CD14-positive monocyte (primary cell): Measurements from ENCODE around the gene SLC18A3. TPM values are rescaled to one million over a fixed set of nuclear protein-coding genes. Genes with fewer than 3 reads are reported as not detected.

Experiments
- DNase-seq, 3 donors: peaks; one replicate each; pipeline ENCODE4 v3.0.0-alpha.2; 2011 to 2022
- H2AFZ ChIP-seq: 2 replicates; pipeline ENCODE4 v1.6.0; 2012; ENCODE audit warnings: mild to moderate bottlenecking, low read depth, low read length, inconsistent platforms; ENCODE audit not compliant: insufficient read depth, poor library complexity, severe bottlenecking
- H3K27ac ChIP-seq, 2 donors: 1 replicate in 1 of 2; 2 replicates in 1 of 2; pipeline ENCODE4 v1.5.1; 2012 to 2013; ENCODE audit warnings: low read length in 2 of 2, control low read depth in 1 of 2, inconsistent platforms in 1 of 2, low read depth in 1 of 2, mild to moderate bottlenecking in 1 of 2
- H3K27me3 ChIP-seq, 2 donors: one replicate each; pipeline versions ENCODE4 v1.6.0 to v1.6.1; 2011 to 2013; ENCODE audit warnings: low read length in 2 of 2; ENCODE audit not compliant: control insufficient read depth in 2 of 2, insufficient read depth in 2 of 2
- H3K36me3 ChIP-seq, 2 donors: replicated peaks in 1 of 2; 1 replicate in 1 of 2; 2 replicates in 1 of 2; pipeline versions ENCODE4 v1.5.1 to v1.6.1; 2012 to 2013; ENCODE audit warnings: low read length in 2 of 2, control low read depth in 1 of 2, inconsistent platforms in 1 of 2, mild to moderate bottlenecking in 1 of 2; ENCODE audit not compliant: insufficient read depth in 2 of 2, control insufficient read depth in 1 of 2
- H3K4me1 ChIP-seq, 2 donors: 1 replicate in 1 of 2; 2 replicates in 1 of 2; pipeline versions ENCODE4 v1.5.1 to v1.6.1; 2012 to 2013; ENCODE audit warnings: low read length in 2 of 2, control low read depth in 1 of 2, inconsistent platforms in 1 of 2, mild to moderate bottlenecking in 1 of 2, moderate library complexity in 1 of 2; ENCODE audit not compliant: insufficient read depth in 2 of 2, control insufficient read depth in 1 of 2
- H3K4me2 ChIP-seq: replicated peaks from 2 replicates; pipeline ENCODE3; 2012; ENCODE audit warnings: low read length, moderate library complexity, mild to moderate bottlenecking; ENCODE audit not compliant: poor library complexity, severe bottlenecking; ENCODE audit errors: extremely low read depth
- H3K4me3 ChIP-seq, 3 experiments: fragments of 200-600 bp in 1 of 3; sonication (generic) in 1 of 3; replicated peaks in 1 of 3; 1 replicate in 2 of 3; 2 replicates in 1 of 3; pipeline ENCODE4 v1.5.1; 2011 to 2013; ENCODE audit warnings: low read length in 3 of 3, mild to moderate bottlenecking in 3 of 3, control low read depth in 2 of 3, low read depth in 2 of 3, inconsistent platforms in 1 of 3, moderate library complexity in 1 of 3
- H3K79me2 ChIP-seq: 2 replicates; pipeline ENCODE4 v1.6.0; 2012; ENCODE audit warnings: mild to moderate bottlenecking, control low read depth, inconsistent platforms, low read length, moderate library complexity; ENCODE audit not compliant: insufficient read depth
- H3K9ac ChIP-seq: 2 replicates; pipeline ENCODE4 v1.6.0; 2017; ENCODE audit warnings: low read length, mild to moderate bottlenecking; ENCODE audit not compliant: insufficient read depth, poor library complexity, severe bottlenecking
- H3K9me3 ChIP-seq, 2 donors: replicated peaks in 1 of 2; 1 replicate in 1 of 2; 2 replicates in 1 of 2; pipeline versions ENCODE4 v1.5.1 to v1.6.1; 2012 to 2013; ENCODE audit warnings: low read length in 2 of 2, control low read depth in 1 of 2; ENCODE audit not compliant: control insufficient read depth in 1 of 2, insufficient read depth in 1 of 2
- H4K20me1 ChIP-seq: 2 replicates; pipeline ENCODE4 v1.6.0; 2012; ENCODE audit warnings: mild to moderate bottlenecking, low read length, control low read depth, moderate library complexity; ENCODE audit not compliant: insufficient read depth
- H3K27ac Mint-ChIP-seq, 7 donors: one replicate each; pipeline ENCODE4 v1.8.0; 2020; ENCODE audit warnings: mild to moderate bottlenecking in 7 of 7, mixed read lengths in 7 of 7, moderate library complexity in 6 of 7, inconsistent platforms in 2 of 7
- H3K27me3 Mint-ChIP-seq, 3 donors: one replicate each; pipeline ENCODE4 v1.8.0; 2021 to 2022; ENCODE audit warnings: low read depth in 3 of 3, mild to moderate bottlenecking in 3 of 3, mixed read lengths in 3 of 3, moderate library complexity in 3 of 3, inconsistent platforms in 1 of 3
- H3K36me3 Mint-ChIP-seq, 2 donors: one replicate each; pipeline ENCODE4 v1.8.0; 2020; ENCODE audit warnings: mixed read lengths in 2 of 2, inconsistent platforms in 1 of 2, mild to moderate bottlenecking in 1 of 2
- H3K4me1 Mint-ChIP-seq: one replicate; pipeline ENCODE4 v1.8.0; 2020; ENCODE audit warnings: mild to moderate bottlenecking, mixed read lengths
- H3K4me3 Mint-ChIP-seq, 2 donors: one replicate each; pipeline ENCODE4 v1.8.0; 2020; ENCODE audit warnings: mild to moderate bottlenecking in 2 of 2, mixed read lengths in 2 of 2, moderate library complexity in 1 of 2
- H3K9me3 Mint-ChIP-seq, 7 donors: one replicate each; pipeline ENCODE4 v1.8.0; 2020 to 2022; ENCODE audit warnings: mixed read lengths in 7 of 7, mild to moderate bottlenecking in 6 of 7, moderate library complexity in 6 of 7, inconsistent platforms in 2 of 7
- WGBS: methylation state at CpG from one replicate; pipeline ENCODE4 v1.1.5; 2013; ENCODE audit warnings: missing lambda C conversion rate; ENCODE audit not compliant: insufficient coverage; 5-methylcytosine and 5-hydroxymethylcytosine counted together
- intact Hi-C, 2 donors: fragments of 100-400 bp; cut with micrococcal nuclease; formaldehyde crosslinking; loops; one replicate each; pipeline versions ENCODE4 v1.15.0 to v1.15.1; 2023
- polyA plus RNA-seq, 3 donors: library from polyadenylated mRNA; depleted of rRNA in 1 of 3; unstranded in 2 of 3; stranded (reverse) in 1 of 3; fragments of 300-500 nt in 2 of 3; fragments of >200 nt in 1 of 3; fragmentation: Illumina TruSeq in 2 of 3; gene quantifications; 1 replicate in 2 of 3; 2 replicates in 1 of 3; pipeline ENCODE4 v1.2.3, GENCODE V29; 2012 to 2021
- TF ChIP-seq, protein P1 (sequence below): fragments of 200-600 bp; IDR thresholded peaks from one replicate; pipeline ENCODE4 v1.8.0; 2022; ENCODE audit warnings: antibody characterized with exemption, mild to moderate bottlenecking

Gene SLC18A3
- polyA plus RNA-seq, 3 donors, result not detected

DNA sequence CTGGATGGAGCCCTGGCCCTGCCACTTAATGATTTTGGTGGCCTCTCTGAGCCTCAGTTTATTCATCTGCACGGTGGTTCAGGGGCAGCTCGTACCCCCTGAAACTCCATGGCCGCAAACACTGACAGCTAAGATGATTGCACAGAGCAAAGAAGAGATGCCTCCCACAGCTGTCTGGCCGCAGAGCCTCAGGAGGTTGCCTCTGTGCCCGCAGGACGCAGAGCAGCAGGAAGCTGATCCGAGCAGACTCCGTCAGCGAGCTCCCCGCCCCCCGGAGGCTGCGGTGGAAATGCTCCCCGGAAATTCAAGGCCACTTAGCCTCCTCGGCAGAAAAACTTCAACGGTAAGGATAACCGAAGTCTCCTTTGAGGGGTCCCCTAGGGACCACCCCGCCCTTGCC, 39.2 kb downstream of the SLC18A3 start:
- Histone ChIP-seq H3K27me3 (no peaks in the 10 kb centered on the region), H2AFZ (no peak overlapping the region), H3K9me3 (no peaks in the 10 kb centered on the region), H3K79me2 (no peaks in the 10 kb centered on the region), H3K9ac (no peak overlapping the region), H3K36me3 (no peaks in the 10 kb centered on the region), H4K20me1 (no peaks in the 10 kb centered on the region), H3K4me1 (peaks cover 10 to 13% of the 10 kb centered on the region in 2 donors), H3K27ac (no peak overlapping the region), H3K4me2 (no peak overlapping the region), H3K4me3 (no peak overlapping the region)
- no peaks in the 10 kb centered on the region for H3K36me3 Mint-ChIP-seq
- WGBS, result 19% methylated on average over 14 of the region's 17 CpGs
- DNase-seq, result no peak
- peaks cover 0 to 3% (median 0%) of the 10 kb centered on the region in 7 donors for H3K9me3 Mint-ChIP-seq
- TF ChIP-seq, protein P1, sequence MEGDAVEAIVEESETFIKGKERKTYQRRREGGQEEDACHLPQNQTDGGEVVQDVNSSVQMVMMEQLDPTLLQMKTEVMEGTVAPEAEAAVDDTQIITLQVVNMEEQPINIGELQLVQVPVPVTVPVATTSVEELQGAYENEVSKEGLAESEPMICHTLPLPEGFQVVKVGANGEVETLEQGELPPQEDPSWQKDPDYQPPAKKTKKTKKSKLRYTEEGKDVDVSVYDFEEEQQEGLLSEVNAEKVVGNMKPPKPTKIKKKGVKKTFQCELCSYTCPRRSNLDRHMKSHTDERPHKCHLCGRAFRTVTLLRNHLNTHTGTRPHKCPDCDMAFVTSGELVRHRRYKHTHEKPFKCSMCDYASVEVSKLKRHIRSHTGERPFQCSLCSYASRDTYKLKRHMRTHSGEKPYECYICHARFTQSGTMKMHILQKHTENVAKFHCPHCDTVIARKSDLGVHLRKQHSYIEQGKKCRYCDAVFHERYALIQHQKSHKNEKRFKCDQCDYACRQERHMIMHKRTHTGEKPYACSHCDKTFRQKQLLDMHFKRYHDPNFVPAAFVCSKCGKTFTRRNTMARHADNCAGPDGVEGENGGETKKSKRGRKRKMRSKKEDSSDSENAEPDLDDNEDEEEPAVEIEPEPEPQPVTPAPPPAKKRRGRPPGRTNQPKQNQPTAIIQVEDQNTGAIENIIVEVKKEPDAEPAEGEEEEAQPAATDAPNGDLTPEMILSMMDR, result no peak
- H3K4me3 Mint-ChIP-seq, result peak overlapping the region in 1 of 2 donors; percentile 39
- intact Hi-C loops, result no loop called here
- no peak overlapping the region for H3K27ac Mint-ChIP-seq
- H3K27me3 Mint-ChIP-seq, result peaks cover 14 to 20% (median 15%) of the 10 kb centered on the region in 3 donors
- peaks cover 26% of the 10 kb centered on the region for H3K4me1 Mint-ChIP-seq

DNA sequence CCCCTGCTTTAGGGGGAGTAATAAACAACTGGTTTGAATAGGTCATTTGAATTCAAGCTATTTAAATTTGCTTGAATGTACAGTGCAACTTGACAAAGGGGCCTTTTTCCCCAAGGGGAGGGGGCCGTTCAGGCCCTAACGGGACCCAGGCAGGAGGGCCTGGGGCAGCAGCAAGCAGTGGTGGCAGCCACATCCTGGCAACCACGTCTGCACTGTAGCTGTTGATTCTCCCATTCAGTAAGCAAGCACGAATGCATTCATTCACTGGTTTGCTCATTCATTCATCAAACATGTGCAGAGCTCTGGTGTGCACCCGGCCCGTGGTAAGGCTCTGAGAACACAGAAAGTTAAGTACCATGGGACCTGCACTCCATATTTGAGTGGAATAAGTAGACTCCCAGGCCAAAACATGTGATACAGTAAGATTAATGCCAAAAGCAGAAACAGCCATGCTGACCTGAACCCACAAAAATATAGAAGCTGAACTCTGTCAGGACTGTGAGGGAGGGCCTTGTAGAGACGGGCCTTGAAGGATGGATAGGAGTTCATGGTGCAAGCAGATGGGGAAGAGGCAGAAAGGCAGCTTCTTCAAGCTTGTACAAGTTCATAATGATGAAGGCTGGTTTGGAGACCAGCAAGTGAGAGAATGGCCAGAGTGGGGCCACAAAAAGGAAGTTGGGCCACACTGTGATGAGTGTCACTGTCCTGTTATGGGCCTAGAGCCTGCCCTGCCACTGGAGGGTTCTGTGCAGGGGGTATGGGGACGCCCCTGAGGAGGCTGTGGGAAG, 40.0 kb downstream of the SLC18A3 start:
- Histone ChIP-seq H3K9me3 (no peaks in the 10 kb centered on the region), H2AFZ (no peak overlapping the region), H3K4me2 (no peak overlapping the region), H3K4me3 (no peak overlapping the region), H3K79me2 (no peaks in the 10 kb centered on the region), H4K20me1 (no peaks in the 10 kb centered on the region), H3K27me3 (no peaks in the 10 kb centered on the region), H3K27ac (no peak overlapping the region), H3K4me1 (peaks cover 10 to 13% of the 10 kb centered on the region in 2 donors), H3K9ac (no peak overlapping the region), H3K36me3 (no peaks in the 10 kb centered on the region)
- Mint-ChIP-seq H3K36me3 (no peaks in the 10 kb centered on the region), H3K27ac (no peak overlapping the region), H3K9me3 (peaks cover 0 to 3% (median 0%) of the 10 kb centered on the region in 7 donors), H3K4me1 (peaks cover 23% of the 10 kb centered on the region), H3K4me3 (no peak overlapping the region), H3K27me3 (peaks cover 17 to 19% (median 18%) of the 10 kb centered on the region in 3 donors)
- TF ChIP-seq, protein P1, result no peak
- WGBS, result 69% methylated on average over 7 of the region's 8 CpGs
- DNase-seq, result no peak
- intact Hi-C loops, result no loop called here
